Measurements from ENCODE around the gene AP1B1.

GRCh38 chr22:29341056-29341848 is 47.1 kb downstream of the AP1B1 start:
- TF ChIP-seq USF2 (IDR thresholded peaks at IDR 0.05; ENCODE audit: low read length) (no peak), POLR2AphosphoS5 (IDR thresholded peaks at IDR 0.05; ENCODE audit: low read depth, low read length) (no peak), EP300 (IDR thresholded peaks at IDR 0.05; ENCODE audit: borderline replicate concordance in 1 of 2, low read depth in 2 of 2, low read length in 2 of 2) (no peak), CTCF (IDR thresholded peaks at IDR 0.05; ENCODE audit: control extremely low read depth in 1 of 3, insufficient read depth in 1 of 3, low read depth in 1 of 3, low read length in 3 of 3) (no peak), TAF7 (optimal IDR thresholded peaks at IDR 0.05; ENCODE audit: borderline replicate concordance, low read depth, low read length) (no peak), E2F6 (IDR thresholded peaks at IDR 0.05) (no peak), POLR2A (IDR thresholded peaks at IDR 0.05; ENCODE audit: control extremely low read depth in 1 of 2, low read depth in 2 of 2, low read length in 2 of 2) (no peak), TAF1 (IDR thresholded peaks at IDR 0.05; ENCODE audit: low read depth, low read length) (no peak), CREB1 (IDR thresholded peaks at IDR 0.05) (no peak), GABPA (IDR thresholded peaks at IDR 0.05; ENCODE audit: borderline replicate concordance, insufficient read depth, low read length) (no peak)

Measured in H1 (cell line).